ENCODE data around the gene EFNB2. TPM values are rescaled to one million over a fixed set of nuclear protein-coding genes. Genes with fewer than 3 reads are reported as not detected.

Gene EFNB2
- total and polyA plus RNA-seq, 2 donors from 2014 or later: 12.7 to 32.8 TPM

DNA sequence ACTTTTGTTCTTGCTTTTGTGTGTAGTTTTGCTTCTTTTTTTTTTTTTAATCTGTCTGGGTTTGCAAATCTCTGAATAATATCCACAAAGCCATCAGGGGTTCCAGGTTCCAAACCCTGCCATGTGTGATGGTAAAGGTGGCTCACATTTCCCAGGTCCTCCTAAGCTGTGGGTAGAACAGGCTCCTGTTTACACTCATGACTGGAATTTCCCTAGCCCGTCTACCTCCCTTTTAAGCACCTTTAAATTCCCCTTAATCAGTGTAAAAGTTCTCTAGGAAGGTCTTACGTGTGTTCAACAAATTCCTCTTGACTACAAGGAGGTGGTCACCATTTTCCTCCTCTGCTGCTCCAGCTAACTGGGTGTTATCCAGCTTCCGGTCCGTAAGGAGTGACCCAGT, 62.8 kb downstream of the EFNB2 start:
- Histone ChIP-seq H3K4me3 (ENCODE audit: low read length in 3 of 3) (no peak overlapping the region), H3K4me1 (ENCODE audit: control insufficient read depth in 2 of 3, insufficient read depth in 2 of 3, low read depth in 1 of 3, low read length in 3 of 3) (no peaks in the 10 kb centered on the region), H3K9me3 (ENCODE audit: control insufficient read depth in 2 of 3, insufficient read depth in 1 of 3, low read length in 3 of 3) (no peaks in the 10 kb centered on the region), H3K9ac (ENCODE audit: low read length in 3 of 3) (no peak overlapping the region), H3K36me3 (ENCODE audit: control insufficient read depth in 2 of 3, insufficient read depth in 3 of 3, low read length in 3 of 3) (no peaks in the 10 kb centered on the region), H3K27ac (ENCODE audit: low read depth in 2 of 2, low read length in 2 of 2) (no peak overlapping the region), H3K27me3 (ENCODE audit: control insufficient read depth, insufficient read depth, low read length) (no peaks in the 10 kb centered on the region)
- TF ChIP-seq, protein P1, sequence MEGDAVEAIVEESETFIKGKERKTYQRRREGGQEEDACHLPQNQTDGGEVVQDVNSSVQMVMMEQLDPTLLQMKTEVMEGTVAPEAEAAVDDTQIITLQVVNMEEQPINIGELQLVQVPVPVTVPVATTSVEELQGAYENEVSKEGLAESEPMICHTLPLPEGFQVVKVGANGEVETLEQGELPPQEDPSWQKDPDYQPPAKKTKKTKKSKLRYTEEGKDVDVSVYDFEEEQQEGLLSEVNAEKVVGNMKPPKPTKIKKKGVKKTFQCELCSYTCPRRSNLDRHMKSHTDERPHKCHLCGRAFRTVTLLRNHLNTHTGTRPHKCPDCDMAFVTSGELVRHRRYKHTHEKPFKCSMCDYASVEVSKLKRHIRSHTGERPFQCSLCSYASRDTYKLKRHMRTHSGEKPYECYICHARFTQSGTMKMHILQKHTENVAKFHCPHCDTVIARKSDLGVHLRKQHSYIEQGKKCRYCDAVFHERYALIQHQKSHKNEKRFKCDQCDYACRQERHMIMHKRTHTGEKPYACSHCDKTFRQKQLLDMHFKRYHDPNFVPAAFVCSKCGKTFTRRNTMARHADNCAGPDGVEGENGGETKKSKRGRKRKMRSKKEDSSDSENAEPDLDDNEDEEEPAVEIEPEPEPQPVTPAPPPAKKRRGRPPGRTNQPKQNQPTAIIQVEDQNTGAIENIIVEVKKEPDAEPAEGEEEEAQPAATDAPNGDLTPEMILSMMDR (IDR thresholded peaks at IDR 0.05; ENCODE audit: borderline replicate concordance, extremely low read depth, insufficient read depth): no peak
- FAIRE-seq (no peak), DNase-seq (no peak)
- intact Hi-C loops (cut with DNase I): no loop called here

DNA sequence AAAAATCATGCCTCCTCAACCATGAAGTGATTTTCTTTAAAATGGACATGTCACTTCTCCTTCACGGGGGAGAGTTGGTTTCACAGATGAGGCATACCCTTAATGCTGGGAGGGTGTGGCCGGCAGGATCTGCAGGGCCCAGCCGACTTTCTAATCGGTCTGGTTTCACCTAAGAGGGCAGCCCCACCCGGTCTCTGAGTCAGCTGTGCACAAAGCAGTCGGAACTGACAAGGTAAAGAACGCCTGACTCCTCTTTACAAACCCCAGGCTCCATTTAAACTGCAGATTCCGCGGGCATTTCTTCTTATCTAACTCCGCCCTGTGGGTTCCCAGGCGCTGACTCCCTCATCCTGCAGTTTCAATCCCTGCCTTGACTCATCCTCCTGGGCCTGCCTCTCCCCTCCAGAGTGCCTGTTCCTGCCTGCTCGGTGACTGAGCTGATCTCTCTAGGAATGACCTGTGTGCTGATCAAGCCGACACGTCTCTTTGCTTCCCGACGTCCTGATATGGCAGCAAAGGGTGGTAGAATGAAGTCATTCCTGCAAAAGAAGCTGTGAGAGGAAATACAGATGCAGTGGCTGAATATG, 63.4 kb downstream of the EFNB2 start:
- FAIRE-seq (no peak), DNase-seq (no peak)
- Histone ChIP-seq H3K27ac (ENCODE audit: low read depth in 2 of 2, low read length in 2 of 2) (no peak overlapping the region), H3K9me3 (ENCODE audit: control insufficient read depth in 2 of 3, insufficient read depth in 1 of 3, low read length in 3 of 3) (no peaks in the 10 kb centered on the region), H3K9ac (ENCODE audit: low read length in 3 of 3) (no peak overlapping the region), H3K36me3 (ENCODE audit: control insufficient read depth in 2 of 3, insufficient read depth in 3 of 3, low read length in 3 of 3) (no peaks in the 10 kb centered on the region), H3K4me1 (ENCODE audit: control insufficient read depth in 2 of 3, insufficient read depth in 2 of 3, low read depth in 1 of 3, low read length in 3 of 3) (no peaks in the 10 kb centered on the region), H3K27me3 (ENCODE audit: control insufficient read depth, insufficient read depth, low read length) (no peaks in the 10 kb centered on the region), H3K4me3 (ENCODE audit: low read length in 3 of 3) (no peak overlapping the region)
- TF ChIP-seq, protein P1 (IDR thresholded peaks at IDR 0.05; ENCODE audit: borderline replicate concordance, extremely low read depth, insufficient read depth): no peak
- intact Hi-C loops (cut with DNase I): no loop called here

DNA sequence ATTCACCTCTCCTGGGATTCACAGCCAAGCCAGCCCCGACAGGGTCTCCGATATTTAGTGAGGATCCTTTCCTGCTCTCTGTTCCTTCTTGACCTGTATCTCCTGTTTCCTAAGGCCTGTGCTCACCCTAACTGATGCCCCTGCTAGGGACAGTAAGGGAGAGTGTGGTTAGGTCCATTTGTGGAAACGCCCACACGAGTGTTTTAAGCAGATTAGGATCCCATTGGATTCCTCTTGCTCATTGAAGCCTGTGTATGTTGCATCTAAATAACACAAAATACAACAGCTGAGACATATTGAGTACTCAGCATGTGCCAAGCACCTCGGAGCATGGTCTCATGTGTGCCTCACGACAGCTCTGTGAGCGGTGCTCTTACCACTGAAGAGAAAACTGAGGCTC, 64.9 kb downstream of the EFNB2 start:
- no peaks in the 10 kb centered on the region for H3K4me1 ChIP-seq (ENCODE audit: control insufficient read depth in 2 of 3, insufficient read depth in 2 of 3, low read depth in 1 of 3, low read length in 3 of 3)
- no peak overlapping the region for H3K27ac ChIP-seq (ENCODE audit: low read depth in 2 of 2, low read length in 2 of 2)
- H3K9me3 ChIP-seq (ENCODE audit: control insufficient read depth in 2 of 3, insufficient read depth in 1 of 3, low read length in 3 of 3): no peaks in the 10 kb centered on the region
- FAIRE-seq (no peak), DNase-seq (no peak)
- TF ChIP-seq, protein P1 (IDR thresholded peaks at IDR 0.05; ENCODE audit: borderline replicate concordance, extremely low read depth, insufficient read depth): no peak
- no peaks in the 10 kb centered on the region for H3K27me3 ChIP-seq (ENCODE audit: control insufficient read depth, insufficient read depth, low read length)
- no peak overlapping the region for H3K4me3 ChIP-seq (ENCODE audit: low read length in 3 of 3)
- H3K36me3 ChIP-seq (ENCODE audit: control insufficient read depth in 2 of 3, insufficient read depth in 3 of 3, low read length in 3 of 3): no peaks in the 10 kb centered on the region
- intact Hi-C loops (cut with DNase I): no loop called here
- H3K9ac ChIP-seq (ENCODE audit: low read length in 3 of 3): no peak overlapping the region
